ENCODE results near the gene STK10. TPM values are rescaled to one million over a fixed set of nuclear protein-coding genes. Genes with fewer than 3 reads are reported as not detected.

Gene STK10
- total RNA-seq (10 to 100 TPM in 4 of 5 donors, 1 to 10 TPM in 1; 7.1 to 86.6 (median 29.8) TPM), polyA plus RNA-seq (1 to 10 TPM; 6.6 to 8.2 (median 6.9) TPM)
- long read RNA-seq, donor 1 = 0 reads
- long read RNA-seq, donor 2 = 0 reads
- long read RNA-seq, donor 3 = 0 reads
- long read RNA-seq, donor 4 = 0 reads
- long read RNA-seq, donor 5, partial matches to known transcripts = 0 of 1 reads
- long read RNA-seq, donor 5, other reads (novel, unspliced or antisense) = 0 of 1 reads
- long read RNA-seq, donor 6, full-length matches to known transcripts = 3 of 8 reads
- long read RNA-seq, donor 6, partial matches to known transcripts = 5 of 8 reads
- long read RNA-seq, donor 6, other reads (novel, unspliced or antisense) = 0 of 8 reads
- long read RNA-seq, donor 7, partial matches to known transcripts = 7 of 7 reads
- long read RNA-seq, donor 7, other reads (novel, unspliced or antisense) = 0 of 7 reads
- long read RNA-seq, donor 8, partial matches to known transcripts = 0 of 1 reads
- long read RNA-seq, donor 8, other reads (novel, unspliced or antisense) = 0 of 1 reads
- long read RNA-seq, donor 9, partial matches to known transcripts = 0 of 1 reads
- long read RNA-seq, donor 9, other reads (novel, unspliced or antisense) = 0 of 1 reads
- long read RNA-seq, donor 10, full-length matches to known transcripts = 2 of 2 reads
- long read RNA-seq, donor 10, partial matches to known transcripts = 0 of 2 reads
- long read RNA-seq, donor 10, other reads (novel, unspliced or antisense) = 0 of 2 reads

DNA sequence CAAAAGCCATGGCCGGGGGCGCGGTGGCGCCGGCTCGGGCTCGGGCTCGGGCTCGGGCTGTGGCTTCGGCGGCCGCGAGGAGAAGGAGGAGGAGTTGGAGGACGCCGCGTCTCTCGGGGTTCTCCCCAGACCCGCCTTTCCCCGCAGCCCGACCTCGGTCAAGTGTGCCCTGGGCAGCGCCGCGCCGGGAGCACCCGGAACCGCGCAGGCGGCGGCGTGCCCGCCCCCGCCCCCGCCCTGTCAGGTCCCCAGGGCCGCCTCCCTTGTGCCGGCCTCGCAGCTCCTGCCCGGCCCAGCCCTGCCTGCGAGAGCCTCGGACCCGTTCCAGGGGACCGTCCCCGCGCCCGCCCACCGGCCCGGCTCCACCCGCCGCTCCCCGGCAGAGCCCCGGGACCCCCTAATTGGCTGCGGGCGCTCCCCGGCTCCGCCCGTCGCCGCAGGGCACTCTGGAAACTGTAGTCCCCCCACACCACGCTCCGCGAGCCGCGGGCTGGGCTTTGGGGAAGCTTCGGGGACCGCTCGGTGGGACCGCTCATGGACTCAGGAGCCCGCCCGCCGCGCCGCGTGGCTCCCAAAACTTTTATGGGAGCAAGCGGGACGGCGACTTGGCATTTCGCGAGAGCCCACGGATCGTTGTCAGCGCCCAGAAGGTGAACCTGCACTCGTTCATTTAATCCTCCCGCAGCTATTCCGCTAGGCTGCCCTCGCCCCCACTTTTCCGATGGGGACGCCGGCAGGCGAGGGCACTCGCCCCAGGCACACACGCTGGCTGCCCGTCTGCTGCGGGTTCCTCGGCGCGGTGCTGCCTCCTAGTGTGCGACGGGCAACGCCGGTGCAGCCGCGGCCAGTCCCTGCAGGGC lies at the start of gene STK10:
TSS of gene STK10 (minus strand) at position 192 of the 860 bp plus-strand sequence. CDS start at position 10, 182 bp downstream.
- intact Hi-C loops (cut with DNase I; ENCODE audit: low total_unique reads) = no loop called here
- peak; percentile 92 to 97 for DNase-seq
- peak within 1 kb of the TSS; percentile 92 to 98 (median 93) for H3K27ac ChIP-seq
- H3K9me3 ChIP-seq = no peaks in the 10 kb centered on the region
- TF ChIP-seq, protein P1, sequence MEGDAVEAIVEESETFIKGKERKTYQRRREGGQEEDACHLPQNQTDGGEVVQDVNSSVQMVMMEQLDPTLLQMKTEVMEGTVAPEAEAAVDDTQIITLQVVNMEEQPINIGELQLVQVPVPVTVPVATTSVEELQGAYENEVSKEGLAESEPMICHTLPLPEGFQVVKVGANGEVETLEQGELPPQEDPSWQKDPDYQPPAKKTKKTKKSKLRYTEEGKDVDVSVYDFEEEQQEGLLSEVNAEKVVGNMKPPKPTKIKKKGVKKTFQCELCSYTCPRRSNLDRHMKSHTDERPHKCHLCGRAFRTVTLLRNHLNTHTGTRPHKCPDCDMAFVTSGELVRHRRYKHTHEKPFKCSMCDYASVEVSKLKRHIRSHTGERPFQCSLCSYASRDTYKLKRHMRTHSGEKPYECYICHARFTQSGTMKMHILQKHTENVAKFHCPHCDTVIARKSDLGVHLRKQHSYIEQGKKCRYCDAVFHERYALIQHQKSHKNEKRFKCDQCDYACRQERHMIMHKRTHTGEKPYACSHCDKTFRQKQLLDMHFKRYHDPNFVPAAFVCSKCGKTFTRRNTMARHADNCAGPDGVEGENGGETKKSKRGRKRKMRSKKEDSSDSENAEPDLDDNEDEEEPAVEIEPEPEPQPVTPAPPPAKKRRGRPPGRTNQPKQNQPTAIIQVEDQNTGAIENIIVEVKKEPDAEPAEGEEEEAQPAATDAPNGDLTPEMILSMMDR (IDR thresholded peaks at IDR 0.05) = peak in 5 of 7 experiments; percentile 70 to 90 (median 88)
- TF ChIP-seq POLR2AphosphoS5 (IDR thresholded peaks at IDR 0.05) (peak; percentile 33 to 70 (median 63)), EP300 (IDR thresholded peaks at IDR 0.05) (no peak), POLR2A (IDR thresholded peaks at IDR 0.05) (no peak)
- 0 to 1% (median 0%) methylated on average over 26 to 101 of the region's 102 CpGs for WGBS, 5 donors
- no peaks in the 10 kb centered on the region for H3K36me3 ChIP-seq
- peak within 1 kb of the TSS; percentile 87 to 96 (median 93) for H3K4me3 ChIP-seq
- no peaks in the 10 kb centered on the region for H3K27me3 ChIP-seq
- peaks cover 6 to 57% (median 36%) of the 10 kb centered on the region in 4 donors for H3K4me1 ChIP-seq

DNA sequence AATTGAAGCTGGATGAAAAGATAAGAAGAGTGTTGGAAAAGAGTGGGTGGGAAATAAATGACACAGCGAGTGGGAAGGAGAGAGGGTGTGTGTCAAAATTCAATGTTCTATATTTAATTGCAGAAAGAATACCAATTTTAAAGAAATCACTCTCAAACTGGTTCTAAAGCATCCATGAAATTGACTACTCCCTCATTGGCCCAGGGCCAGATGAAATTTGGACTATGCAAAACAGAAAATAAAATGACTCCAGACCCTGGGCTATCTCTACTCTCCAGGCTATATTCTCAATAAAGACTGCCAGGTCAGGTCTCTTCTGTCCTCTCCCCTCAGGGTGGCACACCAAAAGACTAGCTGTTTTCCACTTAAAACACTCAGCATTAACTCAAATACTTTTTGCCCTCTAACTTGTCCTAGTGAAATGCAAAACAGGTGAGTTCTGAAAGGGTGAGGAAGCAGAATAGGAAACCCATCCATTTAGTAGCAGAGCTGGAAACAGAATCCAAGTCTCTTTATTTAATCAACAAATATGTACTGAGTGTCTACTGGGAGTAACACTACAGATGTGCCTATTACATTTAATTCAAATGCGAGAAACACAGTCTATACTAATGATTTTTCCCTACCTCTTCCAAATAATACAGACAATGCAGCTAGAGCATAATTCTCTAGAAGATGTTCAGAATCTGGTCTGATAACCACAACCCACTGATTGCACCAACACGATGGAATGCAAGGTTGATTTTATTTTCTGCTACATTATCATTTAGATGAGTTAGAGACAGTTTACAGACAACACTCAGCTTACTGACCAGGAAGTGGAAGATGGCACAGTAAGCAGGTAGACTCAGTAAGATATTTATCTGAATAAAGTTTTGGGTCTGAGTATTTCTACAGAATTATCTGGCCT lies 48.1 kb upstream of the STK10 start:
- Histone ChIP-seq H3K4me3 (no peak overlapping the region), H3K4me1 (peaks cover 9 to 39% (median 27%) of the 10 kb centered on the region in 4 donors), H3K27ac (peak overlapping the region in 2 of 5 donors; percentile 44 to 55), H3K36me3 (peaks cover 3 to 28% (median 27%) of the 10 kb centered on the region in 4 donors), H3K27me3 (no peaks in the 10 kb centered on the region), H3K9me3 (no peaks in the 10 kb centered on the region)
- DNase-seq = peak; percentile 32 to 53
- 48 to 59% (median 58%) methylated on average over 3 of the region's 3 CpGs for WGBS, 5 donors
- intact Hi-C loops (cut with DNase I; ENCODE audit: low total_unique reads) = no loop called here
- TF ChIP-seq POLR2AphosphoS5 (IDR thresholded peaks at IDR 0.05) = no peak
- TF ChIP-seq, protein P1 (IDR thresholded peaks at IDR 0.05) = no peak
- TF ChIP-seq EP300 (IDR thresholded peaks at IDR 0.05) = no peak
- no peak for TF ChIP-seq POLR2A (IDR thresholded peaks at IDR 0.05)

GRCh38 chr5:172235132-172235780 lies 47.2 kb upstream of the STK10 start:
- Histone ChIP-seq H3K27ac (peak overlapping the region in 3 of 5 donors; percentile 13 to 55 (median 44)), H3K4me1 (peaks cover 9 to 39% (median 27%) of the 10 kb centered on the region in 4 donors), H3K27me3 (no peaks in the 10 kb centered on the region), H3K9me3 (no peaks in the 10 kb centered on the region), H3K36me3 (peaks cover 3 to 36% (median 35%) of the 10 kb centered on the region in 4 donors), H3K4me3 (no peak overlapping the region)
- WGBS, 5 donors = 27 to 39% (median 35%) methylated on average over 4 of the region's 4 CpGs
- TF ChIP-seq, protein P1 (IDR thresholded peaks at IDR 0.05) = no peak
- no peak for TF ChIP-seq EP300 (IDR thresholded peaks at IDR 0.05)
- TF ChIP-seq POLR2AphosphoS5 (IDR thresholded peaks at IDR 0.05) = no peak
- no peak for TF ChIP-seq POLR2A (IDR thresholded peaks at IDR 0.05)
- intact Hi-C loops (cut with DNase I; ENCODE audit: low total_unique reads) = no loop called here
- DNase-seq = peak in 1 of 2 donors; percentile 30

Measured in stomach (tissue), 19 donors.